ENCODE measurements around the gene IQCN. TPM values are rescaled to one million over a fixed set of nuclear protein-coding genes. Genes with fewer than 3 reads are reported as not detected.

IQCN gene
- total and polyA plus RNA-seq, 4 experiments from 2014 or later, result 0.13 to 5.8 (median 3.6) TPM

DNA sequence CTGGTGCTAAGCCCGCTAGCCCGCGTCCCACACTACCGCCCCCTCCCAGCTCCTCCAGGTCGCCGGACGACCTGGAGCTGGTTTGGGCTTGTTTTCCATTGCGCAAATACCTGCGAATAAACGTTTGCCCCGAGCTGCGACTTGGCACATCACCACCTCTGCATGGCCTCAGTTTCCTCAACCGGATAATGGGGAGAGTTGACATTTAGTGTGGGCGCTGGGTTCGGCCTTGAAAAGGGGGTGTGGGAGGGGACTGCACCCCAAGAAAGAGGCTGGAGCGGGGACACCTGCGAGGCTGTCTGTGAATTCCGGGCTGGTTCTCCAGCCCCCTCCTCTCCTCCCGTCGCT lies 18.2 kb upstream of the IQCN start:
- Mint-ChIP-seq H3K36me3 (peaks cover 0 to 3% of the 10 kb centered on the region in 2 donors), H3K9me3 (peaks cover 0 to 2% (median 0%) of the 10 kb centered on the region in 8 donors), H3K4me1 (peaks cover 35 to 78% (median 48%) of the 10 kb centered on the region in 4 donors), H3K27me3 (no peaks in the 10 kb centered on the region), H3K4me3 (peak overlapping the region; percentile 79 to 95 (median 92)), H3K27ac (peak overlapping the region; percentile 79 to 100 (median 100))
- no peaks in the 10 kb centered on the region for H3K27me3 ChIP-seq (ENCODE audit: insufficient read depth, low read length)
- no peaks in the 10 kb centered on the region for H3K36me3 ChIP-seq (ENCODE audit: insufficient read depth, low read length)
- peak in 4 of 5 donors; percentile 37 to 68 (median 39) for DNase-seq
- H3K4me3 ChIP-seq (ENCODE audit: low read length in 2 of 2), result peak overlapping the region; percentile 66 to 81
- H3K4me1 ChIP-seq (ENCODE audit: insufficient read depth, low read length), result peaks cover 64% of the 10 kb centered on the region
- ChIA-PET POLR2A (ENCODE audit: partially characterized antibody) (interaction anchor here (0.9 to 27.2 kb wide), 5 partner anchors 8 to 127 kb away, joined by 3 to 1691 read pairs (median 516); partner anchors contain the start of genes JUND, LSM4 and SSBP4), CTCF (ENCODE audit: partially characterized antibody) (interaction anchor here (0.6 to 3.4 kb wide), 6 partner anchors 9 to 47 kb away, joined by 3 to 53 read pairs (median 6); partner anchors contain the start of genes JUND and LSM4)
- H3K27ac ChIP-seq (ENCODE audit: low read depth, low read length), result peak overlapping the region; percentile 98
- H3K9me3 ChIP-seq (ENCODE audit: control insufficient read depth in 1 of 2, low read length in 2 of 2), result no peaks in the 10 kb centered on the region
- intact Hi-C loops (cut with micrococcal nuclease), result no loop called here

DNA sequence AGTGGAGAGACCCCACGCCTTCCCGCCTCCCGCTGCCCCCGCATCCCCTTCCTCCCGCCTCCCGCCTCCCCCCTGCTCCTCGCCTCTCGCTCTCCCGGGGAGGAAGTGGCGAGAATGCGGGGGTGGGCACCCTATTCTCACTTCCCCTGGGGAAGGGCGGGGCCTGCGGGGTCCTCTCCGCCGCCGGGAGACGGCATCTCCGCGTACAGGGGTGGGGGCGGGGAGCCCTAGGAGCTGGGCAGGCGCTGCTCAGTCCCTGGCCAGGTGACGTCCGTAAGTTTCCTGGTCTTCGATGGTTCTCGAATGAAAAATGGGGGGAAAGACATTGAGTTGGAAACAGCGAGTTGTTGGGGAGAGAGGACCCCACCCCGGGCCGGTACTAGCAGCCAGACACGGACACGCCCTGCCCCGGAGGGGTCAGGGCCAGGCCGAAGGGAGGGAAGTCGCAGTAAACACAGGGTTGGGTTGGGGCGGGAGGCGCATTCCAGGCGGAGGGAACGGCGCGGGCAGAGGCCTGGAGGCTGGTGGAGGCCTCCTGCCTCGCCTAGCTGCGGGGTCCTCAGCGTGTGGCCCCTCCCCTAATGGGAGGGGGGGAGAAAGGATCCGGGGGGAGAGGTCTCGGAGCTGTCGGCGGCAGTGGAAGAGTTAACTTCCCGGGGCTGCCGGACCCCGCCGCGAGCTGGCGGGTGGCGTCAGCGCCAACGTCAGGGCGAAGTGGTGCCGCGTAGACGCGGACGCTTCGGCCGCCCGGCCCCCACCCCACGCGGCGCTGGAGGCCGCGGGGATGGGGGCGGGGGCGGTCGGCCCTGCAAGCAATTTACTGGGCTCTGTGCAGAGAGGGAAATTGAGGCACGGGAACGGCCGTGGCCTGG lies 17.6 kb upstream of the IQCN start:
- DNase-seq, result peak; percentile 70 to 85 (median 78)
- Histone ChIP-seq H3K27me3 (ENCODE audit: insufficient read depth, low read length) (no peaks in the 10 kb centered on the region), H3K27ac (ENCODE audit: low read depth, low read length) (peak overlapping the region; percentile 98), H3K4me1 (ENCODE audit: insufficient read depth, low read length) (peaks cover 64% of the 10 kb centered on the region), H3K36me3 (ENCODE audit: insufficient read depth, low read length) (no peaks in the 10 kb centered on the region), H3K4me3 (ENCODE audit: low read length in 2 of 2) (peak overlapping the region; percentile 66 to 81), H3K9me3 (ENCODE audit: control insufficient read depth in 1 of 2, low read length in 2 of 2) (no peaks in the 10 kb centered on the region)
- Mint-ChIP-seq H3K27me3 (no peaks in the 10 kb centered on the region), H3K4me3 (peak overlapping the region; percentile 79 to 95 (median 92)), H3K4me1 (peaks cover 35 to 80% (median 49%) of the 10 kb centered on the region in 4 donors), H3K27ac (peak overlapping the region; percentile 79 to 100 (median 100)), H3K9me3 (peaks cover 0 to 2% (median 0%) of the 10 kb centered on the region in 8 donors), H3K36me3 (peaks cover 0 to 3% of the 10 kb centered on the region in 2 donors)
- intact Hi-C loops (cut with micrococcal nuclease), result loop anchor here (1.0 kb wide), 1 partner anchor 25 kb away; no protein-coding TSS in a partner anchor
- POLR2A ChIA-PET (ENCODE audit: partially characterized antibody), result interaction anchor here (0.6 to 27.2 kb wide), 5 partner anchors 9 to 685 kb away, joined by 4 to 1691 read pairs (median 516); partner anchors contain the start of genes JUND and LSM4
- CTCF ChIA-PET (ENCODE audit: partially characterized antibody), result interaction anchor here (1.0 to 3.4 kb wide), 4 partner anchors 10 to 30 kb away, joined by 3 to 53 read pairs (median 12); partner anchors contain the start of genes JUND and LSM4

DNA sequence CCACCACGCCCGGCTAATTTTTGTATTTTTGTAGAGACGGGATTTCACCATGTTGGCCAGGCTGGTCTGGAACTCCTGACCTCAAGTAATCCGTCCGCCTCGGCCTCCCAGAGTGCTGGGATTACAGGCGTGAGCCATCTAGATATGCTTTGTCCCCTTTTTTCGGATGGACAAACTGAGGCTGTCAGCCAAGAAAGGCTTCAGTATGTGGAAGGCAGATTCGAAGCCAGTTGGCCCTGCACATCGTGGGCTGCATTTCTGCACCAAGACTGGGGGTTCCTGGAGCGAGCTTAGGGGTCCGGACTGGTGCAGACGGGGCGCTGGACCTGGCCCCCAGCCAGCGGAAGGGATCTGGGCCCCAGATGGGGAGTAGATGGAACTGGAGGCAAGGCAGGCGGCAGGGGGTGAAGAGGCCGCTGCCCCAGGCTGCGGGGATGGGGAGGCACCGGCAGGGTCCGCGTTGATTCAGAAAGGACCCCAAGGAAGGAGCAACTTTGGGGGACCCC lies 16.8 kb upstream of the IQCN start:
- Histone ChIP-seq H3K36me3 (ENCODE audit: insufficient read depth, low read length) (no peaks in the 10 kb centered on the region), H3K4me1 (ENCODE audit: insufficient read depth, low read length) (peaks cover 64% of the 10 kb centered on the region), H3K9me3 (ENCODE audit: control insufficient read depth in 1 of 2, low read length in 2 of 2) (no peaks in the 10 kb centered on the region), H3K27me3 (ENCODE audit: insufficient read depth, low read length) (no peaks in the 10 kb centered on the region), H3K4me3 (ENCODE audit: low read length in 2 of 2) (peak overlapping the region in 1 of 2 donors; percentile 81), H3K27ac (ENCODE audit: low read depth, low read length) (peak overlapping the region; percentile 98)
- POLR2A ChIA-PET (ENCODE audit: partially characterized antibody), result interaction anchor here (6.7 to 27.2 kb wide), 3 partner anchors 10 to 29 kb away, joined by 516 to 1691 read pairs (median 1055); partner anchors contain the start of genes JUND and LSM4
- Mint-ChIP-seq H3K27ac (peak overlapping the region; percentile 79 to 100 (median 99)), H3K36me3 (peaks cover 0 to 3% of the 10 kb centered on the region in 2 donors), H3K4me3 (peak overlapping the region; percentile 70 to 94 (median 86)), H3K9me3 (peaks cover 0 to 2% (median 0%) of the 10 kb centered on the region in 8 donors), H3K27me3 (no peaks in the 10 kb centered on the region), H3K4me1 (peaks cover 35 to 79% (median 55%) of the 10 kb centered on the region in 4 donors)
- peak in 3 of 5 donors; percentile 22 to 37 (median 29) for DNase-seq
- intact Hi-C loops (cut with micrococcal nuclease), result loop anchor here (1.0 kb wide), 1 partner anchor 26 kb away; no protein-coding TSS in a partner anchor
- CTCF ChIA-PET (ENCODE audit: partially characterized antibody), result interaction anchor here (2.9 kb wide), 1 partner anchor 11 kb away, joined by 8 read pairs; no protein-coding TSS in a partner anchor

DNA sequence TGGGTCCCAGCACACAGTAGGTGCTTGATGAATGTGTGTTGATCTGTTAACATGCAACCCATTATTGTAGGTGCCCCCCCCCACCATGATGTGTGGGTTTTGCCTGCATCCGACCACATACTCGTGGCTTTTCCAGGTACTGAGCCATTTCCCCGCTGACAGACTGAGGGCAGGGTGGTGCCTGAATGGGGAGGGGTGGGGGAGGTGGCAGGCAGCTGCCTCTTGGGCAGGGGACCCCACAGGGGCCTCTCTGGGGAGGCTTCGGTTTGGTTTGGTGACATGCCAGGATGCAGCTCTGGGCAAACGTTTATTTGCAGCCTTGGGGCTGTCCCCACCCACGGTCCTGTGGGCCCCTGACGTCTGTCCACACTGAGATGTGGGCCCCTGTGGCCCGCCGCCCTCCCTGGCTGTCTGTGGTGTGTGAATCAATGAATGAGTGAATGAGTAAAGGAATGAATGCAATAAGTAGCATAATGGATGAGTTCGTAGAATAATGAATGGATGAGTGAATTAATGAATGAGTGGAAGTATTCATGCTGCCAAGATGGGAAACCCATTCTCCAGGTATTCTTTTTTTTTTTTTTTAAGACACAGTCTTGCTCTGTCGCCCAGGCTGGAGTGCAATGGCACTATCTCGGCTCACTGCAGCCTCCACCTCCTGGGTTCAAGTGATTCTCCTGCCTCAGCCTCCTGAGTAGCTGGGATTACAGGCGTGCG lies 16.2 kb upstream of the IQCN start:
- Mint-ChIP-seq H3K36me3 (peaks cover 0 to 3% of the 10 kb centered on the region in 2 donors), H3K4me1 (peaks cover 37 to 79% (median 58%) of the 10 kb centered on the region in 4 donors), H3K27ac (peak overlapping the region; percentile 79 to 100 (median 99)), H3K9me3 (peaks cover 0 to 2% (median 0%) of the 10 kb centered on the region in 8 donors), H3K4me3 (peak overlapping the region; percentile 70 to 94 (median 86)), H3K27me3 (no peaks in the 10 kb centered on the region)
- Histone ChIP-seq H3K4me1 (ENCODE audit: insufficient read depth, low read length) (peaks cover 67% of the 10 kb centered on the region), H3K27me3 (ENCODE audit: insufficient read depth, low read length) (no peaks in the 10 kb centered on the region), H3K27ac (ENCODE audit: low read depth, low read length) (peak overlapping the region; percentile 98), H3K36me3 (ENCODE audit: insufficient read depth, low read length) (no peaks in the 10 kb centered on the region), H3K4me3 (ENCODE audit: low read length in 2 of 2) (no peak overlapping the region), H3K9me3 (ENCODE audit: control insufficient read depth in 1 of 2, low read length in 2 of 2) (no peaks in the 10 kb centered on the region)
- POLR2A ChIA-PET (ENCODE audit: partially characterized antibody), result interaction anchor here (6.7 to 27.2 kb wide), 3 partner anchors 9 to 30 kb away, joined by 516 to 1691 read pairs (median 1055); partner anchors contain the start of genes JUND and LSM4
- DNase-seq, result peak; percentile 84 to 96 (median 85)
- CTCF ChIA-PET (ENCODE audit: partially characterized antibody), result interaction anchor here (0.9 to 2.9 kb wide), 2 partner anchors 9 to 11 kb away, joined by 3 to 8 read pairs; no protein-coding TSS in a partner anchor
- intact Hi-C loops (cut with micrococcal nuclease), result loop anchor here (1.0 kb wide), 1 partner anchor 27 kb away; no protein-coding TSS in a partner anchor

DNA sequence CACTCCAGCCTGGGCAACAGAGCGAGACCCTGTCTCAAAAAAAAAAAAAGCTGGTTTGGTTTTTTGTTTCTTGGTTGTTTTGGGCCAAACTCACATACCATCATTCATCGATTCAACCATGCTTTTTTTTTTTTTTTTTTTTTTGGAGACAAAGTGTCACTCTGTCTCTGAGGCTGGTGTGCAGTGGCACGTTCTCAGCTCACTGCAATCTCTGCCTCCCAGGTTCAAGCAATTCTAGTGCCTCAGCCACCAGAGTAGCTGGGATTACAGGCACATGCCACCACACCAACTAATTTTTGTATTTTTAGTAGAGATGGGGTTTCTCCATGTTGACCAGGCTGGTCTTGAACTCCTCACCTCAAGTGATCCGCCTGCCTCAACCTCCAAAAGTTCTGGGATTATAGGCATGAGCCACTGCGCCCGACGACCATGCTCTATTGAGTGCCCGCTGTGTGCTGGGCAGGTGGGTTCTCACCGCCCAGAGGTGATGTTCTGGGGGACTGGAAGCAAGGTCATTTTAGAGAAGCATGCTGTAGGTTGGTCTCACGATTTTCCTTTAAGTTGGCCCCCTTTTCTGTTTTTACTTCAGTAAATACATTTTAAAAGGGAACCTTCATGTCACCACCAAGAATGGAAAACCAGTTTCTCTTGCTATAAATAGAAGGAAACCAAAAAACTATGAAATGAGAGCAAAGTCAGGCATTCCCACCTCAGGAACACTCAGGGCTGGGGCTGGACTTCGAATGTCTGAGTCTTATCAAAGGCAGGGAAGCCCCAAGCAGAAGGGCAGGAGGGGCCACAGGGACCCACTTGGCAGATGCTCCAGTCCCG lies 15.4 kb upstream of the IQCN start:
- ChIA-PET CTCF (ENCODE audit: partially characterized antibody) (interaction anchor here (0.6 to 2.9 kb wide), 5 partner anchors 8 to 256 kb away, joined by 3 to 8 read pairs (median 3); no protein-coding TSS in a partner anchor), POLR2A (ENCODE audit: partially characterized antibody) (interaction anchor here (6.7 to 27.2 kb wide), 3 partner anchors 9 to 31 kb away, joined by 516 to 1691 read pairs (median 1055); partner anchors contain the start of genes JUND and LSM4)
- Mint-ChIP-seq H3K4me1 (peaks cover 39 to 80% (median 61%) of the 10 kb centered on the region in 4 donors), H3K27me3 (no peaks in the 10 kb centered on the region), H3K4me3 (peak overlapping the region; percentile 53 to 91 (median 76)), H3K9me3 (peaks cover 0 to 2% (median 0%) of the 10 kb centered on the region in 8 donors), H3K27ac (peak overlapping the region; percentile 79 to 100 (median 99)), H3K36me3 (peaks cover 0 to 3% of the 10 kb centered on the region in 2 donors)
- Histone ChIP-seq H3K36me3 (ENCODE audit: insufficient read depth, low read length) (no peaks in the 10 kb centered on the region), H3K4me1 (ENCODE audit: insufficient read depth, low read length) (peaks cover 68% of the 10 kb centered on the region), H3K9me3 (ENCODE audit: control insufficient read depth in 1 of 2, low read length in 2 of 2) (no peaks in the 10 kb centered on the region), H3K4me3 (ENCODE audit: low read length in 2 of 2) (no peak overlapping the region), H3K27me3 (ENCODE audit: insufficient read depth, low read length) (no peaks in the 10 kb centered on the region), H3K27ac (ENCODE audit: low read depth, low read length) (peak overlapping the region; percentile 98)
- DNase-seq, result peak in 1 of 5 donors; percentile 17
- intact Hi-C loops (cut with micrococcal nuclease), result no loop called here
